WTC11 (cell line): ENCODE results near the gene RASD1. TPM values are rescaled to one million over a fixed set of nuclear protein-coding genes. Genes with fewer than 3 reads are reported as not detected.

Experiments
- ATAC-seq: fragments of 200-7000 bp; cut with Tn5 transposase; 2 replicates; pipeline ENCODE4 v1.10.0; 2021; ENCODE audit warnings: mild to moderate bottlenecking, moderate library complexity
- CTCF ChIA-PET: fragments of 300-600 bp; sonication (Branson Sonifier 250); formaldehyde crosslinking; loops from one replicate; lab custom pipeline; 2021; ENCODE audit warnings: antibody characterized with exemption; lab: Charles Lee
- POLR2A ChIA-PET: fragments of 350-600 bp; sonication (Branson Sonifier 250); formaldehyde crosslinking; loops from one replicate; lab custom pipeline; 2021; ENCODE audit warnings: antibody characterized with exemption; lab: Charles Lee
- DNase-seq: peaks from one replicate; pipeline ENCODE4 v3.0.0; 2021; ENCODE audit warnings: low spot score
- H3K27ac Mint-ChIP-seq: 2 replicates; pipeline ENCODE4 v1.8.0; 2021; ENCODE audit warnings: mixed read lengths
- H3K27me3 Mint-ChIP-seq: 2 replicates; pipeline ENCODE4 v1.8.0; 2021; ENCODE audit warnings: low read depth, mild to moderate bottlenecking, moderate library complexity, mixed read lengths
- H3K36me3 Mint-ChIP-seq: 2 replicates; pipeline ENCODE4 v1.8.0; 2021; ENCODE audit warnings: mixed read lengths
- H3K4me1 Mint-ChIP-seq: 2 replicates; pipeline ENCODE4 v1.8.0; 2022; ENCODE audit warnings: mixed read lengths
- H3K4me3 Mint-ChIP-seq: 2 replicates; pipeline ENCODE4 v1.8.0; 2021; ENCODE audit warnings: mild to moderate bottlenecking, moderate library complexity, mixed read lengths
- H3K9me3 Mint-ChIP-seq: 2 replicates; pipeline ENCODE4 v1.8.0; 2021; ENCODE audit warnings: mixed read lengths
- AFF4 ChIP-seq: sonication (generic); formaldehyde crosslinking; IDR thresholded peaks from 2 replicates; pipeline ENCODE4 v1.8.1; 2023; ENCODE audit warnings: mild to moderate bottlenecking, missing genetic modification reagents, borderline replicate concordance
- ARID4B ChIP-seq: sonication (generic); formaldehyde crosslinking; IDR thresholded peaks from 2 replicates; pipeline ENCODE4 v1.8.0; 2023; ENCODE audit warnings: missing genetic modification reagents, mild to moderate bottlenecking, borderline replicate concordance
- EMX1 ChIP-seq: fragments of 250-450 bp; sonication (Bioruptor Pico); IDR thresholded peaks from 2 replicates; pipeline ENCODE4 v1.8.0; 2021; ENCODE audit warnings: mild to moderate bottlenecking
- FOXK1 ChIP-seq: sonication (generic); formaldehyde crosslinking; IDR thresholded peaks from 2 replicates; pipeline ENCODE4 v1.8.0; 2022; ENCODE audit warnings: mild to moderate bottlenecking, moderate library complexity, missing genetic modification reagents
- FOXP4 ChIP-seq: sonication (generic); formaldehyde crosslinking; IDR thresholded peaks from 2 replicates; pipeline ENCODE4 v1.8.0; 2022; ENCODE audit warnings: mild to moderate bottlenecking, missing genetic modification reagents
- GABPB1 ChIP-seq: sonication (generic); formaldehyde crosslinking; IDR thresholded peaks from 2 replicates; pipeline ENCODE4 v1.8.1; 2023; ENCODE audit warnings: mild to moderate bottlenecking, missing genetic modification reagents
- IRF1 ChIP-seq: sonication (generic); formaldehyde crosslinking; IDR thresholded peaks from 2 replicates; pipeline ENCODE4 v1.8.0; 2023; ENCODE audit warnings: missing genetic modification reagents
- NFATC4 ChIP-seq: fragments of 250-450 bp; sonication (Bioruptor Pico); IDR thresholded peaks from 2 replicates; pipeline ENCODE4 v1.9.0; 2021; ENCODE audit warnings: mild to moderate bottlenecking
- NR3C1 ChIP-seq: sonication (generic); formaldehyde crosslinking; conservative IDR thresholded peaks from 2 replicates; pipeline ENCODE4 v1.8.1; 2023; ENCODE audit warnings: low read depth, mild to moderate bottlenecking, missing genetic modification reagents
- PRRX2 ChIP-seq: fragments of 250-450 bp; sonication (Bioruptor Pico); IDR thresholded peaks from 2 replicates; pipeline ENCODE4 v1.8.0; 2021; ENCODE audit warnings: mild to moderate bottlenecking
- TEAD1 ChIP-seq: sonication (generic); formaldehyde crosslinking; IDR thresholded peaks from 2 replicates; pipeline ENCODE4 v1.8.0; 2022; ENCODE audit warnings: mild to moderate bottlenecking, missing genetic modification reagents
- ZNF263 ChIP-seq: sonication (generic); formaldehyde crosslinking; IDR thresholded peaks from 2 replicates; pipeline ENCODE4 v1.8.1; 2022; ENCODE audit warnings: low read depth, mild to moderate bottlenecking, moderate library complexity, missing genetic modification reagents
- total RNA-seq: library from RNA; stranded (reverse); gene quantifications from 3 replicates; pipeline ENCODE4 v1.2.3, GENCODE V29; 2021
- TF ChIP-seq, protein P1 (sequence below): sonication (generic); formaldehyde crosslinking; IDR thresholded peaks from 2 replicates; pipeline ENCODE4 v1.8.0; 2023; ENCODE audit warnings: mild to moderate bottlenecking, missing genetic modification reagents
- TF ChIP-seq, protein P2 (sequence below): fragments of 250-450 bp; sonication (Bioruptor Pico); IDR thresholded peaks from 2 replicates; pipeline ENCODE4 v1.8.0; 2021; ENCODE audit warnings: mild to moderate bottlenecking

RASD1 gene
- total RNA-seq, 1 experiment from 2014 or later = 5.1 TPM

DNA sequence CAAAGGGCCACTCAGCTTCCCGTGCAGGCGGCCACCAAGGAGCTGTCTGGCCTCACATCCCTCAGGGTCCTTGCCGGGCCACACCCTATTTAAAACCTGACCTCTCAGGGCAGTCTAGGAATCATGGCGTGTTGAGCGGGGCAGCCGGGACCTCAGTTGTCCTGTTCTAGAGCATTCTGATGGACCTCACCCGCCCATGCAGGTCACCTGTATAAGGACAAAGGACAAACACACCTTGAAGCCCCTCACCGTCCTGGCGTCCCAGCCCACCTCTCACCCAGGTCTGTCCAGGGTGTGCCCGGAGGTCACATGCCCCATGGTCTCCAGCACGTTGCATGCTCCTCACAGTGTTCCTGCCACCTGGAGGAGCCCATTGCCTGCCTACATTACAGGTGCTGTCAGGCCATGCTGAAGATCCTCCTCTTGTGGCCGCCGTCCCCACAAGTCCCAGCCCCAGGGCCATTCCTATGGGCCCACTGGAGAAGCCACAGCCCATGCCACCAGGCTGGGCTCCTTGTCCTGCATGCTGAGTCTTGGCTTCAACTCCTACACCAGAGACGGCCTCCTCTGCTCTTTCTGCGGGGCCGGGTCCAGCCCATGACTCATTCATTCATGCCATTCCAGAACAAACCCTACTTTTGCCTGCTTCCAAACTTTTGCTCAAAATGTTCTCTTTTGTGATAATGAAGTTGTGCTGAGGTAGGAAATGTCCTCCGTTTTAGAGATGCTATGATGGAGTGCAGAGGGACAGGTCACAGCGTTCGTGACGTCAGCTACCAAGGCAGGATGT is 49.0 kb upstream of the RASD1 start:
- Mint-ChIP-seq H3K27ac (no peak overlapping the region), H3K4me1 (peaks cover 4% of the 10 kb centered on the region; the same call in 1 of the 2 replicates), H3K4me3 (no peak overlapping the region), H3K27me3 (no peaks in the 10 kb centered on the region), H3K36me3 (no peaks in the 10 kb centered on the region), H3K9me3 (no peaks in the 10 kb centered on the region)
- POLR2A ChIA-PET = no interaction called here
- TF ChIP-seq IRF1 = no peak
- TF ChIP-seq AFF4 = no peak
- no peak for TF ChIP-seq ZNF263
- no peak for TF ChIP-seq GABPB1 (CRISPR knock-in tag)
- TF ChIP-seq FOXP4 = no peak
- TF ChIP-seq NR3C1 (CRISPR knock-in tag) = no peak
- TF ChIP-seq NFATC4 (CRISPR knock-in tag) = no peak
- no peak for TF ChIP-seq FOXK1 (CRISPR knock-in tag)
- TF ChIP-seq ARID4B (CRISPR knock-in tag) = no peak
- no peak for TF ChIP-seq EMX1 (CRISPR knock-in tag)
- TF ChIP-seq, protein P1, sequence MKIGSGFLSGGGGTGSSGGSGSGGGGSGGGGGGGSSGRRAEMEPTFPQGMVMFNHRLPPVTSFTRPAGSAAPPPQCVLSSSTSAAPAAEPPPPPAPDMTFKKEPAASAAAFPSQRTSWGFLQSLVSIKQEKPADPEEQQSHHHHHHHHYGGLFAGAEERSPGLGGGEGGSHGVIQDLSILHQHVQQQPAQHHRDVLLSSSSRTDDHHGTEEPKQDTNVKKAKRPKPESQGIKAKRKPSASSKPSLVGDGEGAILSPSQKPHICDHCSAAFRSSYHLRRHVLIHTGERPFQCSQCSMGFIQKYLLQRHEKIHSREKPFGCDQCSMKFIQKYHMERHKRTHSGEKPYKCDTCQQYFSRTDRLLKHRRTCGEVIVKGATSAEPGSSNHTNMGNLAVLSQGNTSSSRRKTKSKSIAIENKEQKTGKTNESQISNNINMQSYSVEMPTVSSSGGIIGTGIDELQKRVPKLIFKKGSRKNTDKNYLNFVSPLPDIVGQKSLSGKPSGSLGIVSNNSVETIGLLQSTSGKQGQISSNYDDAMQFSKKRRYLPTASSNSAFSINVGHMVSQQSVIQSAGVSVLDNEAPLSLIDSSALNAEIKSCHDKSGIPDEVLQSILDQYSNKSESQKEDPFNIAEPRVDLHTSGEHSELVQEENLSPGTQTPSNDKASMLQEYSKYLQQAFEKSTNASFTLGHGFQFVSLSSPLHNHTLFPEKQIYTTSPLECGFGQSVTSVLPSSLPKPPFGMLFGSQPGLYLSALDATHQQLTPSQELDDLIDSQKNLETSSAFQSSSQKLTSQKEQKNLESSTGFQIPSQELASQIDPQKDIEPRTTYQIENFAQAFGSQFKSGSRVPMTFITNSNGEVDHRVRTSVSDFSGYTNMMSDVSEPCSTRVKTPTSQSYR = no peak
- TF ChIP-seq PRRX2 (CRISPR knock-in tag) = no peak
- TF ChIP-seq, protein P2, sequence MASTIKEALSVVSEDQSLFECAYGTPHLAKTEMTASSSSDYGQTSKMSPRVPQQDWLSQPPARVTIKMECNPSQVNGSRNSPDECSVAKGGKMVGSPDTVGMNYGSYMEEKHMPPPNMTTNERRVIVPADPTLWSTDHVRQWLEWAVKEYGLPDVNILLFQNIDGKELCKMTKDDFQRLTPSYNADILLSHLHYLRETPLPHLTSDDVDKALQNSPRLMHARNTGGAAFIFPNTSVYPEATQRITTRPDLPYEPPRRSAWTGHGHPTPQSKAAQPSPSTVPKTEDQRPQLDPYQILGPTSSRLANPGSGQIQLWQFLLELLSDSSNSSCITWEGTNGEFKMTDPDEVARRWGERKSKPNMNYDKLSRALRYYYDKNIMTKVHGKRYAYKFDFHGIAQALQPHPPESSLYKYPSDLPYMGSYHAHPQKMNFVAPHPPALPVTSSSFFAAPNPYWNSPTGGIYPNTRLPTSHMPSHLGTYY = no peak
- no peak for TF ChIP-seq TEAD1
- no peak for ATAC-seq
- no peak for DNase-seq
- CTCF ChIA-PET = interaction anchor here (2.2 kb wide), 1 partner anchor 49 kb away, joined by 9 read pairs; the partner anchor contains the start of gene RASD1
